PC-3 (cell line): ENCODE data around the gene ASTN2. TPM values are rescaled to one million over a fixed set of nuclear protein-coding genes. Genes with fewer than 3 reads are reported as not detected.

ENCODE experiments used
- ATAC-seq: fragments of 200-7000 bp; cut with Tn5 transposase; 2 replicates; pipeline ENCODE4 v1.9.1; 2020; ENCODE audit warnings: mild to moderate bottlenecking, moderate library complexity
- BruUV-seq: library from RNA; stranded (reverse); fragments of 400-500 nt; replicated peaks from 2 replicates; lab custom pipeline; 2021; lab: Mats Ljungman, UMichigan
- CTCF ChIA-PET: fragments of 300-600 bp; sonication (Branson Sonifier 250); formaldehyde crosslinking; loops from one replicate; lab custom pipeline; 2022; ENCODE audit warnings: antibody characterized with exemption; lab: Charles Lee
- POLR2A ChIA-PET: fragments of 300-600 bp; sonication (Branson Sonifier 250); formaldehyde crosslinking; loops from one replicate; lab custom pipeline; 2022; ENCODE audit warnings: antibody characterized with exemption; ENCODE audit not compliant: unreplicated experiment; lab: Charles Lee
- DNase-seq: peaks from one replicate; pipeline ENCODE4 v3.0.0-alpha.2; 2015
- H2AFZ ChIP-seq: fragments of 300-600 bp; sonication (generic); 2 replicates; pipeline ENCODE4 v1.6.0; 2016; ENCODE audit warnings: antibody characterized with exemption, low read length
- H3F3A ChIP-seq: fragments of 300-600 bp; sonication (generic); one replicate; pipeline ENCODE4 v1.6.0; 2017; ENCODE audit warnings: antibody characterized with exemption, low read length, control low read depth, mild to moderate bottlenecking; ENCODE audit not compliant: unreplicated experiment
- H3K27ac ChIP-seq: fragments of 300-600 bp; sonication (generic); 2 replicates; pipeline ENCODE4 v1.5.1; 2016; ENCODE audit warnings: mild to moderate bottlenecking, low read length
- H3K27me3 ChIP-seq: fragments of 300-600 bp; sonication (generic); 2 replicates; pipeline ENCODE4 v1.6.1; 2016; ENCODE audit warnings: low read length, mixed read lengths
- H3K36me3 ChIP-seq: fragments of 300-600 bp; sonication (generic); 2 replicates; pipeline ENCODE4 v1.6.1; 2016; ENCODE audit warnings: low read depth, mixed run types, low read length, mixed read lengths
- H3K4me1 ChIP-seq: fragments of 300-600 bp; sonication (generic); 2 replicates; pipeline ENCODE4 v1.5.1; 2016; ENCODE audit warnings: low read length; ENCODE audit not compliant: insufficient read depth
- H3K4me2 ChIP-seq: fragments of 300-600 bp; sonication (generic); 2 replicates; pipeline ENCODE4 v1.6.0; 2016; ENCODE audit warnings: low read length
- H3K4me3 ChIP-seq: fragments of 300-600 bp; sonication (generic); 2 replicates; pipeline ENCODE4 v1.5.1; 2016; ENCODE audit warnings: mild to moderate bottlenecking, low read length, mixed read lengths
- H3K79me2 ChIP-seq: fragments of 300-600 bp; sonication (generic); 2 replicates; pipeline ENCODE4 v1.6.1; 2017; ENCODE audit warnings: low read length, mixed read lengths
- H3K9ac ChIP-seq: fragments of 300-600 bp; sonication (generic); 2 replicates; pipeline ENCODE4 v1.6.0; 2016; ENCODE audit warnings: mild to moderate bottlenecking, low read length
- H3K9me2 ChIP-seq: fragments of 300-600 bp; sonication (generic); replicated peaks from 2 replicates; pipeline ENCODE4 v1.6.1; 2016; ENCODE audit warnings: mixed run types, low read length, mixed read lengths
- H3K9me3 ChIP-seq: fragments of 300-600 bp; sonication (generic); 2 replicates; pipeline ENCODE4 v1.6.1; 2016; ENCODE audit warnings: low read length, mixed read lengths
- H4K20me1 ChIP-seq: fragments of 300-600 bp; sonication (generic); 2 replicates; pipeline ENCODE4 v1.6.1; 2016; ENCODE audit warnings: low read length, mixed read lengths
- CTCF ChIP-seq: fragments of 300-600 bp; sonication (generic); conservative IDR thresholded peaks from 2 replicates; pipeline ENCODE4 v1.5.1; 2017; ENCODE audit warnings: antibody characterized with exemption, low read depth, mild to moderate bottlenecking, low read length
- EZH2 ChIP-seq: fragments of 300-600 bp; sonication (generic); IDR thresholded peaks from one replicate; pipeline ENCODE4 v1.6.1; 2017; ENCODE audit warnings: antibody characterized with exemption, mild to moderate bottlenecking, low read length; ENCODE audit not compliant: unreplicated experiment
- EZH2phosphoT487 ChIP-seq: fragments of 300-600 bp; sonication (generic); IDR thresholded peaks from 2 replicates; pipeline ENCODE4 v1.6.1; 2018; ENCODE audit warnings: mild to moderate bottlenecking, antibody characterized with exemption, low read length, borderline replicate concordance
- intact Hi-C: fragments of 100-400 bp; cut with micrococcal nuclease; formaldehyde crosslinking; loops from 2 replicates; pipeline ENCODE4 v1.9.0; 2023
- total RNA-seq: library from RNA; depleted of rRNA; stranded (reverse); fragments of >200 nt; gene quantifications from 2 replicates; pipeline ENCODE4 v1.2.3, GENCODE V29; 2014

Gene ASTN2
- total RNA-seq, 1 experiment from 2014 or later = 3.5 TPM

DNA sequence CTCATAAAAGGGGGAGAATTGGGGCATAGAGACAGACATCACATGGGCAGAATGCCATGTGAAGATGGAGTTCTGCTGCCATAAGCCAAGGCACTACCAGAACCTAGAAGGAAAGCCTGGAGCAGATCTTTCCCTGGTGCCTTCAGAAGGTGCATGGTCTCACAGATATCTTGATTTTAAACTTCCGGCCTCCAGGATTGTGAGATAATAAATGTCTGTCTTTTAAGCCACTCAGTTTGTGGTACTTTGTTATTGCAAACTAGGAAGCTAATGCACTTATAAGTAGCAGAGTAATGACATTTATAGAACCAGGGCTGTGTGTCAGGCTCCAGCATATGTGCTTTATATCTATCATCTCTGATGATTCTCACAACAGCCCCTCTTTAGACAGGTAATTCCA, 130.4 kb downstream of the ASTN2 start:
- H2AFZ ChIP-seq = no peak overlapping the region
- DNase-seq = no peak
- H3K4me2 ChIP-seq = no peak overlapping the region
- no peaks in the 10 kb centered on the region for H3K9me3 ChIP-seq
- POLR2A ChIA-PET = no interaction called here
- H3K4me3 ChIP-seq = no peak overlapping the region
- no peaks in the 10 kb centered on the region for H4K20me1 ChIP-seq
- BruUV-seq = no TSS peak
- CTCF ChIA-PET = no interaction called here
- no peaks in the 10 kb centered on the region for H3K36me3 ChIP-seq
- H3K9ac ChIP-seq = no peak overlapping the region
- no peak overlapping the region for H3K27ac ChIP-seq
- no peak for ATAC-seq
- intact Hi-C loops = no loop called here
- no peaks in the 10 kb centered on the region for H3K79me2 ChIP-seq
- no peaks in the 10 kb centered on the region for H3K4me1 ChIP-seq
- TF ChIP-seq EZH2 (no peak), CTCF (no peak), EZH2phosphoT487 (no peak)
- H3K9me2 ChIP-seq = no peaks in the 10 kb centered on the region
- no peaks in the 10 kb centered on the region for H3F3A ChIP-seq
- H3K27me3 ChIP-seq = no peaks in the 10 kb centered on the region

GRCh38 chr9:117282541-117282940, 132.3 kb downstream of the ASTN2 start:
- TF ChIP-seq EZH2phosphoT487 = no peak
- TF ChIP-seq CTCF = no peak
- TF ChIP-seq EZH2 = no peak
- Histone ChIP-seq H3K4me3 (no peak overlapping the region), H3K27me3 (no peaks in the 10 kb centered on the region), H3K9me3 (no peaks in the 10 kb centered on the region), H3K9ac (no peak overlapping the region), H3F3A (no peaks in the 10 kb centered on the region), H3K79me2 (no peaks in the 10 kb centered on the region), H2AFZ (no peak overlapping the region), H3K4me1 (no peaks in the 10 kb centered on the region), H3K9me2 (no peaks in the 10 kb centered on the region), H3K36me3 (no peaks in the 10 kb centered on the region), H3K4me2 (no peak overlapping the region), H3K27ac (no peak overlapping the region), H4K20me1 (no peaks in the 10 kb centered on the region)
- POLR2A ChIA-PET = no interaction called here
- intact Hi-C loops = no loop called here
- DNase-seq (no peak), ATAC-seq (no peak)
- CTCF ChIA-PET = no interaction called here
- no TSS peak for BruUV-seq

DNA sequence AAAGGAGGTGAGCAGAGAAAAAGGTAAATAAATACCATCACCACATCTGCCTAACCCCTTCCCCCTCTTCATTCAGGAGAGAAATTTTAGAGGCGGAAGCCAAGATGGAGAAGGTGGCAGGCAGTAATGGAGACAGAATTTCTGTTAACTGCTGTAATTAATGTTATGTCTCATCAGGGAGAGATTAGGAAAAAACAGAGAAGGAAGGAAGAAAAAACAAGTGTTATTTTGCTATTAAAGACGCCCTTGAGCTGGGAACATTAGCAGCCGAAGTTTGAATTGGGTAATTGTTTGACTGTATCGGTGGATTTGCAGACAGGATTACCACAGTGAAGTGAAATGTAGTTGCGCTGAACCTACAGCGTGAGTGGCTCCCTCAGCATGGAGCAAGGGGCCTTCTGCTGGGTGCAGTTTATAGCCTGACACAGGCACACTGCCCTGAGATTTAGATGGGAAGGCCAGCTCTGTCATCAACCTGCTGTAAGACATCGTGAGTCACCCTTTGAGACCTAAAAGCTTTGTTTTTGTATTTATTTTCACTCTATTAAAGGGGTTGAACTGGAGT, 136.3 kb downstream of the ASTN2 start:
- H3F3A ChIP-seq = no peaks in the 10 kb centered on the region
- TF ChIP-seq CTCF (no peak), EZH2phosphoT487 (no peak), EZH2 (no peak)
- no peak overlapping the region for H3K4me2 ChIP-seq
- H3K79me2 ChIP-seq = no peaks in the 10 kb centered on the region
- H2AFZ ChIP-seq = no peak overlapping the region
- DNase-seq (no peak), ATAC-seq (no peak)
- intact Hi-C loops = no loop called here
- no peak overlapping the region for H3K9ac ChIP-seq
- H3K4me3 ChIP-seq = no peak overlapping the region
- no peaks in the 10 kb centered on the region for H4K20me1 ChIP-seq
- POLR2A ChIA-PET = no interaction called here
- no peaks in the 10 kb centered on the region for H3K27me3 ChIP-seq
- H3K9me3 ChIP-seq = no peaks in the 10 kb centered on the region
- H3K9me2 ChIP-seq = no peaks in the 10 kb centered on the region
- H3K36me3 ChIP-seq = no peaks in the 10 kb centered on the region
- H3K27ac ChIP-seq = no peak overlapping the region
- CTCF ChIA-PET = no interaction called here
- BruUV-seq = no TSS peak
- no peaks in the 10 kb centered on the region for H3K4me1 ChIP-seq
